Colonic mucosa (tissue), 4 donors: Measurements from ENCODE around the gene URB1. TPM values are rescaled to one million over a fixed set of nuclear protein-coding genes. Genes with fewer than 3 reads are reported as not detected.

Experiments
- DNase-seq: peaks from one replicate; pipeline ENCODE4 v3.0.0-alpha.2; 2020
- H3K27ac ChIP-seq: fragments of 200-600 bp; one replicate; pipeline ENCODE4 v1.8.0; 2021
- H3K27me3 ChIP-seq: fragments of 200-600 bp; one replicate; pipeline ENCODE4 v1.8.0; 2021
- H3K36me3 ChIP-seq: fragments of 200-600 bp; one replicate; pipeline ENCODE4 v1.8.0; 2021
- H3K4me1 ChIP-seq: fragments of 200-600 bp; one replicate; pipeline ENCODE4 v1.8.0; 2021; ENCODE audit warnings: mild to moderate bottlenecking
- H3K4me3 ChIP-seq: fragments of 200-600 bp; one replicate; pipeline ENCODE4 v1.8.0; 2021
- H3K9ac ChIP-seq, 2 donors: one replicate each; pipeline ENCODE4 v1.7.0; 2013; ENCODE audit warnings: control low read depth in 2 of 2, low read depth in 2 of 2, low read length in 2 of 2
- H3K9me3 ChIP-seq: fragments of 200-600 bp; one replicate; pipeline ENCODE4 v1.8.0; 2021
- intact Hi-C: fragments of 100-400 bp; cut with DNase I; formaldehyde crosslinking; loops from one replicate; pipeline ENCODE4 v1.14.1; 2022
- total RNA-seq, 2 donors: library from RNA; stranded (reverse); fragmentation: NEBNext Ultra II Directional in 1 of 2; extraction: Animal tissue kit (Norgen Biotek cat#: 25700) in 1 of 2; gene quantifications; one replicate each; pipeline ENCODE4 v1.2.1, GENCODE V29; 2021
- TF ChIP-seq, protein P1 (sequence below): fragments of 200-600 bp; IDR thresholded peaks from one replicate; pipeline ENCODE4 v1.8.0; 2022; ENCODE audit warnings: antibody characterized with exemption, mild to moderate bottlenecking
- donor health status: healthy.
- donor health status: DM: no; HTN: no; CAD: no.
- donor health status: DM: no; HTN: no; CAD: no.

The URB1 gene
- total RNA-seq, 2 donors from 2014 or later, result 6.1 to 16.4 TPM

DNA sequence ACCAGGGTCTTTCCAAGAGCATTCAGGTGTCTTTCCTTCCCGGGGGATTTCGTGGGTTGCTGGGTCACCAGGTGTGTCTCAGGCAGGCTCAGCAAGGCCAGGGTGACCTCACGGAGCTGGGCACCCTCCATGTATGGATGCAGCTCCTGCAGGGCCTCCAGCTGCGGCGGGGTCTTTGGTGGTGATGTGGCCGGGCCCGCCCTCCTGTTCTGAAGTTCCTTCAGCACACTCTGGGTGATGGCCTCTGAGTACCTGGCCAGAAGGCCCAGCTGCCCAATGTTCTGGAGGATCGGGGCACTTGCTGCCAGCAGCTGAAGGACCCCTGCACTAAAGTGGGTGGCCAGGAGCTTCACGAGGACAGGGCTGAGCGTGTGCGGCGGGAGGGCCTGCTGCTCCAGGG is 45.5 kb downstream of the URB1 start:
- DNase-seq, result no peak
- no peaks in the 10 kb centered on the region for H3K27me3 ChIP-seq
- H3K9me3 ChIP-seq, result no peaks in the 10 kb centered on the region
- no peaks in the 10 kb centered on the region for H3K4me1 ChIP-seq
- no peak overlapping the region for H3K4me3 ChIP-seq
- no peak overlapping the region for H3K27ac ChIP-seq
- intact Hi-C loops, result no loop called here
- TF ChIP-seq, protein P1, sequence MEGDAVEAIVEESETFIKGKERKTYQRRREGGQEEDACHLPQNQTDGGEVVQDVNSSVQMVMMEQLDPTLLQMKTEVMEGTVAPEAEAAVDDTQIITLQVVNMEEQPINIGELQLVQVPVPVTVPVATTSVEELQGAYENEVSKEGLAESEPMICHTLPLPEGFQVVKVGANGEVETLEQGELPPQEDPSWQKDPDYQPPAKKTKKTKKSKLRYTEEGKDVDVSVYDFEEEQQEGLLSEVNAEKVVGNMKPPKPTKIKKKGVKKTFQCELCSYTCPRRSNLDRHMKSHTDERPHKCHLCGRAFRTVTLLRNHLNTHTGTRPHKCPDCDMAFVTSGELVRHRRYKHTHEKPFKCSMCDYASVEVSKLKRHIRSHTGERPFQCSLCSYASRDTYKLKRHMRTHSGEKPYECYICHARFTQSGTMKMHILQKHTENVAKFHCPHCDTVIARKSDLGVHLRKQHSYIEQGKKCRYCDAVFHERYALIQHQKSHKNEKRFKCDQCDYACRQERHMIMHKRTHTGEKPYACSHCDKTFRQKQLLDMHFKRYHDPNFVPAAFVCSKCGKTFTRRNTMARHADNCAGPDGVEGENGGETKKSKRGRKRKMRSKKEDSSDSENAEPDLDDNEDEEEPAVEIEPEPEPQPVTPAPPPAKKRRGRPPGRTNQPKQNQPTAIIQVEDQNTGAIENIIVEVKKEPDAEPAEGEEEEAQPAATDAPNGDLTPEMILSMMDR, result no peak
- peaks cover 18% of the 10 kb centered on the region for H3K36me3 ChIP-seq
- H3K9ac ChIP-seq, result no peak overlapping the region

DNA sequence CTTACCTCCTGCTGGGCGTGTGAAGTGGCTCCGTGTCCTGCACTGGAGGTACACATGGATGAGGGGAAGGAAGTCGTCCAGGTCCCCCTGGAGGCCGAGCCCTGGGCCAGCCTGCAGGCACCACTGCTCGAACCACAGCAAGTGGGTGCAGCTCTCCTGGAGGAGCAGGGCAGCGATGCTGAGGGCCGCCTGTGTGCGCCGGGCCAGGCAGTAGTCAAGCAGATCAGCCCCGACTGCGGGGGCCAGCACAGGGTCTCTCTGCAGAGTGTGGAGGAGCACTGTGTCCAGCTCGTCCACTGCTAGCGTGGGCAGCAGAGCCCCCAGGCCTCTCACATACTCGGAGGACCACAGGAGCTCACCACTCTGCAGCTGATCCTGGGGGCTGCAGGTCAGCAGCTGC is 45.9 kb downstream of the URB1 start:
- H3K9me3 ChIP-seq, result no peaks in the 10 kb centered on the region
- TF ChIP-seq, protein P1, result no peak
- H3K4me1 ChIP-seq, result no peaks in the 10 kb centered on the region
- no peaks in the 10 kb centered on the region for H3K27me3 ChIP-seq
- no peak for DNase-seq
- no peak overlapping the region for H3K27ac ChIP-seq
- no peak overlapping the region for H3K4me3 ChIP-seq
- intact Hi-C loops, result no loop called here
- H3K36me3 ChIP-seq, result peaks cover 18% of the 10 kb centered on the region
- no peak overlapping the region for H3K9ac ChIP-seq

DNA sequence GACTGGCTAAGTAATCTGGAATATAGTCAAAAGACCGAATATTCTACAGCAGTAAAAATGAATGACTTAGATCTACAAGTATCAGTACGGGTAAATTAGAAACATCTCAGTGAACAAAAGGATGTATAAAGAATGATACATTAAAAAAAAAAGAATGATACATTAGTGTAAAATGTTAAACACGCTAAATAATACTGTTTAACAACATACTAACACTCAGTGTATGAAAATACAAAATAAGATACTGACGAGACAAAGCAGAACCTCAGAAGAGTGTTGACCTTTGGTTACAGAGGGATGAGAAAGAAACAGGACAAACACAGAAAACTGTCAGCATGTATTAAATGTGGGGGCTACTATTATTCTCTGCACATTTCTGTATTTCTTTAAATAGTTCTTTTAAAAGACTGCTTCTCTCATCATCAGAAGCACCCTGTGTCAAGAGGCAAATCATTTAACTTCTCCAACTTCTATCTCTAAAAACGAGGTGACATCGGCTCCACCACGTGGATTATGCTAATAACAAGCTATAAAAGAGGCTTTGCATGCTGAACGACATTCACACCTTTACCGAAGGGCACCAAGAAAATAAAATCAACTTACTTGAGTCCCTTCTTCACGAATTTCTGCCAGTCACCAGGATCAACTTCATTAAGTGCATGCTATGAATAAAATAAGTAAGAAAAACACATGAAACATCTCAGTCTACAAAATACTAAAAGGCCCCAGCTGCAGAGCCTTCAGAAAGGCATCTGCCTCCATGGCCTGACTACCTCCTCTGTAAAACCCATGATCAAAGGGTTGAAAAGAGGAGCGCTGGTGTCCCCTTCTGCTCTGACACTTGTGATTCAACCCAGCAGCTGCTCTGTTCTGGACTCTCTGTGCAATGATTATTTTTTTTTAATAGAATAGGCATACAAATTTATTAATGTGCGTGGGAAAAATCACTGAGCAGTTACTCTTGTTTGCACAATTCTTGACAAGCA is 51.7 kb downstream of the URB1 start:
- H3K27me3 ChIP-seq, result no peaks in the 10 kb centered on the region
- no peak overlapping the region for H3K9ac ChIP-seq
- no peaks in the 10 kb centered on the region for H3K4me1 ChIP-seq
- intact Hi-C loops, result no loop called here
- H3K9me3 ChIP-seq, result no peaks in the 10 kb centered on the region
- TF ChIP-seq, protein P1, result no peak
- H3K27ac ChIP-seq, result no peak overlapping the region
- H3K36me3 ChIP-seq, result no peaks in the 10 kb centered on the region
- H3K4me3 ChIP-seq, result no peak overlapping the region
- no peak for DNase-seq

DNA sequence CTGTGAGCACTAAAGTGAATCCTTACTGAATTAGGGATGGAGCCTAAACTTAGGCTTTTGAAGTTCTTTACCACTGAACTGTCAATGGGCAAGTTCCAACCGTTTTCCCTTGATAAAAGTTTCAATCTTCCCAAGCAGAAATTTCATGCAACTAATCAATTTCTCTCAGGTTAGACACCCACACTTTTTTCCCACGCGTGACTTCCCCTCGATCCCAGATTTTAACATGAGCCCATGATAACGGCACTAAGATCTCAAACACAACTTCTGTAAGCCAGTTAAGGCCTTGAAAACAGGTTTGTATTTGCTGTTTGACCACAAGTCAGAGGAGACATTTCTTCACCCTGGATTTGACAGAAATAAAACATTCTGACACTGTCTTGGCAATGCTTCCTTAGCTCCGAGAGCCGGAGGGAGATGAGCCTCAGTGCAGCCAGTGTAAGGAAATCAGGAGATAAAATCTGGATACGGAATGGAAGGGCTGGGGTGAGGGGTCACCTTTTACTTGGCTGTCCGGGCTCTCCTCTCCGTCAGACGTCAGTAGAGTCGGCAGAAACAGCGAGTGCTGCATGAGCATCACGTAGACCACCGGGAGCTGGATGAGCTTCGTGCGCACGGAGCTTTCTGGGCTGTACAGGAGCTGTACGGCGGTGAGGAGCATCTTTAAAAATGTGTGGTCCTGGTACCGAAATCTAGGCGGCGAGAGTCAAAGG is 54.4 kb downstream of the URB1 start:
- peaks cover 7% of the 10 kb centered on the region for H3K36me3 ChIP-seq
- H3K27ac ChIP-seq, result no peak overlapping the region
- no peak overlapping the region for H3K9ac ChIP-seq
- no peaks in the 10 kb centered on the region for H3K9me3 ChIP-seq
- H3K27me3 ChIP-seq, result no peaks in the 10 kb centered on the region
- no peaks in the 10 kb centered on the region for H3K4me1 ChIP-seq
- TF ChIP-seq, protein P1, result no peak
- no peak for DNase-seq
- no peak overlapping the region for H3K4me3 ChIP-seq
- intact Hi-C loops, result no loop called here

DNA sequence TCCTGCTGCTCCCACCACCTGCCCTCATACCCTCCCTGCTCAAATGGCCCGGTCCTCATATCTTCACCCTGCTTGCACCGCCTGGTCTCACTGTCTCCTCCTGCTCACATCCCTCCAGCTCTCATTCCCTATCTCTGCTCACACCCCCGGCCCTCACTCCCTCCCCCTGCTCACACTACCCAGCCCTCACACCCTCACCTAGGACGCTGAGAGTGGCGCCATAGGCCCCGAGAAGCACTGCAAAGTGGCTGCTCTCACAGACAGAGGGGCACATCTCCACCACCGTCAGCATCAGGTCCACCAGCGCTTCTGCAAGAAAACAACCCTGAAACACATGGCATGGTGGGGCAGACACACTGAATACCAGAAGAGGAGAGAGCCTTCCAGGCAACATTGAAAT is 55.6 kb downstream of the URB1 start:
- H3K36me3 ChIP-seq, result peaks cover 7% of the 10 kb centered on the region
- no peak overlapping the region for H3K4me3 ChIP-seq
- H3K9ac ChIP-seq, result no peak overlapping the region
- no peak for DNase-seq
- intact Hi-C loops, result no loop called here
- TF ChIP-seq, protein P1, result no peak
- H3K9me3 ChIP-seq, result no peaks in the 10 kb centered on the region
- H3K4me1 ChIP-seq, result no peaks in the 10 kb centered on the region
- H3K27ac ChIP-seq, result no peak overlapping the region
- no peaks in the 10 kb centered on the region for H3K27me3 ChIP-seq
